NT2/D1 (cell line): Measurements from ENCODE around the gene ALDH1B1.

Source experiments
- DNase-seq: peaks from one replicate; pipeline ENCODE4 v3.0.0-alpha.2; 2011; ENCODE audit warnings: low read depth, low spot score
- H3K27me3 ChIP-seq: 2 replicates; pipeline ENCODE4 v1.6.0; 2011; ENCODE audit warnings: mild to moderate bottlenecking; ENCODE audit not compliant: insufficient read length, insufficient read depth
- H3K36me3 ChIP-seq: 2 replicates; pipeline ENCODE4 v1.6.1; 2011; ENCODE audit warnings: mild to moderate bottlenecking, low read length, mixed read lengths; ENCODE audit not compliant: insufficient read depth, insufficient read length
- H3K4me1 ChIP-seq: 2 replicates; pipeline ENCODE4 v1.5.1; 2011; ENCODE audit not compliant: insufficient read depth, insufficient read length
- H3K4me3 ChIP-seq: 2 replicates; pipeline ENCODE4 v1.5.1; 2011; ENCODE audit warnings: low read depth; ENCODE audit not compliant: insufficient read length
- H3K9ac ChIP-seq: 2 replicates; pipeline ENCODE4 v1.6.0; 2011; ENCODE audit warnings: low read depth; ENCODE audit not compliant: insufficient read length
- H3K9me3 ChIP-seq: 2 replicates; pipeline ENCODE4 v1.5.1; 2011; ENCODE audit warnings: mild to moderate bottlenecking, low read length; ENCODE audit not compliant: insufficient read depth
- SUZ12 ChIP-seq: IDR thresholded peaks from 2 replicates; pipeline ENCODE4 v1.6.1; 2011; ENCODE audit not compliant: insufficient read length, insufficient read depth; ENCODE audit errors: extremely low read depth
- YY1 ChIP-seq: IDR thresholded peaks from 2 replicates; pipeline ENCODE4 v1.6.1; 2011; ENCODE audit not compliant: insufficient read length, insufficient read depth
- ZNF274 ChIP-seq: IDR thresholded peaks from 2 replicates; pipeline ENCODE4 v1.6.1; 2011; ENCODE audit warnings: mild to moderate bottlenecking, low read depth, low read length

The ALDH1B1 gene

GRCh38 chr9:38347946-38348345, 44.6 kb upstream of the ALDH1B1 start:
- no peak overlapping the region for H3K9ac ChIP-seq
- peaks cover 10% of the 10 kb centered on the region for H3K4me1 ChIP-seq
- TF ChIP-seq ZNF274 = no peak
- TF ChIP-seq SUZ12 = no peak
- TF ChIP-seq YY1 = no peak
- H3K27me3 ChIP-seq = no peaks in the 10 kb centered on the region
- no peaks in the 10 kb centered on the region for H3K36me3 ChIP-seq
- no peaks in the 10 kb centered on the region for H3K9me3 ChIP-seq
- DNase-seq = no peak
- H3K4me3 ChIP-seq = no peak overlapping the region

- no peak overlapping the region for H3K4me3 ChIP-seq
- no peaks in the 10 kb centered on the region for H3K36me3 ChIP-seq
- no peak for TF ChIP-seq SUZ12
- TF ChIP-seq YY1 = no peak
- no peak for DNase-seq
- H3K9me3 ChIP-seq = no peaks in the 10 kb centered on the region
- peaks cover 10% of the 10 kb centered on the region for H3K4me1 ChIP-seq
- H3K27me3 ChIP-seq = peaks cover 2% of the 10 kb centered on the region
- H3K9ac ChIP-seq = no peak overlapping the region
Observed at GRCh38 chr9:38350529-38350928, 42.0 kb upstream of the ALDH1B1 start.

DNA sequence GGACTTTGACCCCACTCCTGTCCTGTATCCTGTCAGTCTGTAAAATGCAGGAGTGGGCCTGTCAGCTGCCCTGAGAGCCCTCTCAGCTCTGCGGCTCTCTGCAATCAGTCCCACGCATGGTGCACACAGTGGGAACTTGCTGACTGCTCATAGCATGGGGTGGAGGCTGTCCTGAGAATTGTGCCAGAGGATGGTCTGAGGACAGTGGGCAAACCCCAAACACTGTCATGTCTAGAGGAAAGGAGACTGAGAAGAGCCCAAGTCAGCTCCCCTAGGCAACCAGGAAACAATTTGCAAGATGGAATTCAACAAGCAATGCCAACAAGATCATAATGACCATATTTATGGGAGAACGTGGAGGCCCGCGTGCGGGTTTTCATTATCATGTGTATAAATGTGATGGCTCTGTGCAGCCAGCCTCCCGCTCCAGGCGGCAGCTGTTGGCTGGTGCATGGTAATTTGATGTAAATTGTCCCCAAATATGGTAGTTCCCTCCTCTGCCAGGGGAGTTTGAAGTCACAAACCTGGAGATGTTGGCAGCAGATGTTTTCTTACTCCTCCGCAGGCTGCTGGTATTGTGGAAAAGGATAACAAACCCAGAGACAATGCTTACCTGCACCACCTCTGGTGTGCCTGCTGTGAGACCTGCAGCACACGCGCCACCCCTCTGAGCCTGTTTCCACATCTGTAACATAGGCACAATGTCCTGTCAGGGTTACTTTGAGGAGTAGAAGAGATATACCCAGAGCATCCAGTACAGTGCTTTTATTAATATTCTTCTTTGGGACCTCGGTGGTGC, 39.8 kb upstream of the ALDH1B1 start:
- H3K9me3 ChIP-seq = no peaks in the 10 kb centered on the region
- no peaks in the 10 kb centered on the region for H3K4me1 ChIP-seq
- no peak overlapping the region for H3K4me3 ChIP-seq
- H3K36me3 ChIP-seq = no peaks in the 10 kb centered on the region
- no peak overlapping the region for H3K9ac ChIP-seq
- DNase-seq = no peak
- H3K27me3 ChIP-seq = peaks cover 2% of the 10 kb centered on the region
- TF ChIP-seq YY1 = no peak
- no peak for TF ChIP-seq SUZ12
- no peak for TF ChIP-seq ZNF274

DNA sequence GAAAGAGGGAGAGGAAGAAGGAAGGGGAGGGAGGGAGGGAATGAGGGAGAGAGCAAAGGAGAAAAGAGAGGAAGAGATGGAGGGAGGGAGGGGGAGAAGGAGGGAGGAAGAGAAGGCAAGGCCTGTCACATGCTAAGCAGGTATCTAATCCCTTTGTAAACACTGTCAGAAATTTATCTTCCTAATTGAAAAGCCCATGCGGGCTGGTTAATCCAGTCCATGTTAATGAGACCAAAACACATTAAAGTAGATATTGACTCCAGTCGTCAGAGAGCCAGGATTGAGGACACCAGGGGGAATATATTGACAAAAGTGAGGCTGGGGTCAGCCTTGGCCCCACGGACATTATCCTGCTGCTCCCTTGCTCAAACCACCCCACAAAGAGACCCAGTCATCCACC, 37.4 kb upstream of the ALDH1B1 start:
- no peak overlapping the region for H3K9ac ChIP-seq
- no peak overlapping the region for H3K4me3 ChIP-seq
- peaks cover 2% of the 10 kb centered on the region for H3K27me3 ChIP-seq
- no peak for TF ChIP-seq SUZ12
- TF ChIP-seq YY1 = no peak
- no peak for TF ChIP-seq ZNF274
- H3K9me3 ChIP-seq = no peaks in the 10 kb centered on the region
- H3K36me3 ChIP-seq = no peaks in the 10 kb centered on the region
- DNase-seq = no peak
- H3K4me1 ChIP-seq = peaks cover 2% of the 10 kb centered on the region

DNA sequence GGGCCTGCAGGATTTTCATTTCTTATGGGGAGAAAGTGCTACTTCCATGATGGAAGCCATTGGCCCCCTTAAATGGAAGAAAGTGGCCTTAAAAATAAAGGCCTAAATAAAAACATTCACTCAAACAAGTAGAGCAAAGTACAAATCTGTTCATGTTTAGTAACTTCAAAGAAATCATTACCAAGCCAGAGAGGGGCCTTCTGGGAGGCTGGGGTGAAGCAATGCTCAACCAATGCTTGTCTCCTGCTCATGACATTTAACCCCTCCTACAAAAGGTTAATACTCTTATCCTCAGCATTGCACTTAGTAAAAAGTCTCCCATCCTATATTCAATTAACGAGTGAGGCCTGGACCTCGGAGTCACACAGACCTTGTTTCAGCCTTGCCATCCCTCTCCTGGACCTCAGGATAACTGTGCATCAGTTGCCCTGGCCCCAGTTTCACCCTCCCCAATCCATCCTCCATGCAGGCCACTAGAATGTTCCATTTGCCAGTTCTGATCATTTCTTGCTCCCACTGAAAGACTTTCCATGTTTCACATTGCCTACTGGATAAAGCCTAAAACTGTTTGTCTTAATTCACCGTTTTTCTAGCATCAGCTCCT, 36.9 kb upstream of the ALDH1B1 start:
- Histone ChIP-seq H3K27me3 (peaks cover 4% of the 10 kb centered on the region), H3K9ac (no peak overlapping the region), H3K9me3 (no peaks in the 10 kb centered on the region), H3K4me3 (no peak overlapping the region), H3K36me3 (no peaks in the 10 kb centered on the region), H3K4me1 (peaks cover 2% of the 10 kb centered on the region)
- no peak for DNase-seq
- TF ChIP-seq ZNF274 = no peak
- no peak for TF ChIP-seq YY1
- no peak for TF ChIP-seq SUZ12

GRCh38 chr9:38356851-38357250, 35.7 kb upstream of the ALDH1B1 start:
- TF ChIP-seq SUZ12 = no peak
- no peak for TF ChIP-seq YY1
- no peak for TF ChIP-seq ZNF274
- DNase-seq = no peak
- Histone ChIP-seq H3K9ac (no peak overlapping the region), H3K27me3 (peaks cover 4% of the 10 kb centered on the region), H3K4me3 (no peak overlapping the region), H3K36me3 (no peaks in the 10 kb centered on the region), H3K9me3 (no peaks in the 10 kb centered on the region), H3K4me1 (peaks cover 5% of the 10 kb centered on the region)

DNA sequence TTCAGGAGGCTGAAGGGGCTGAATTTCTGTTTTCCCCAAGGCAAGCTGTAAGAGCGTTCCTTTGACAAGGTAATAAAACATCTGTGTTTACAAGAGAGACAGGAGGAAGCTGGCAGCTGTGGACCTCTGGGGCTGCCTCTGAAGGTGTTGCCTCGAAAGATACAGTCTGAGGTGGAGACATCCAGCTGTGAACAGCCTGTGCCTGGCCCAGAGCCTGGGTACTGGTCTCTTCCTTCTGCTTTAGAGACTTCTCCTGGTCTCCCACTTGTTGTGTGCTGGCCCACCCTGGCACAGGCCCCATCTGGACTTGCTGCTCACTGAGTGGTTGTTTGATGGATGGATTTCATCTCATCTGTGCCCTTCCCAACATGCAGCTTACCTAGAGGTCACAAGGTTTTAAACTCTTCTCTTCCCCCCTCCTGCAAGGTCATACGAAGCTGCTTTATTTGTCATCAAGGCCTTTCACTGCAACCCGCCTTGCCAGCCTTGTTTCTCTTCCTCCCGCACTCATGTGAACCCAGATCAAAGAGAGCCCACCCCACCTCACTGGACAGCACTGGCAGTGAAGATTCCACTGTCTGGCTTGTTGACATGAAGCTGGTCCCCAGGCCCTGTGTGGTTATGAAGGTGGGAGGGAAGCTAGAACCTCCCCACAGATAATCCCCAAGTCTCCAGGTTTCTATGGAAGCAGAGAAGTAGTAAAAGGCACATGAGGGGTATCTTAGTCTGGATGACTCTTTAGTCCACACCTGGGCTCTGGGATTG, 35.0 kb upstream of the ALDH1B1 start:
- TF ChIP-seq YY1 (no peak), ZNF274 (no peak), SUZ12 (no peak)
- no peaks in the 10 kb centered on the region for H3K36me3 ChIP-seq
- DNase-seq = no peak
- H3K4me1 ChIP-seq = peaks cover 7% of the 10 kb centered on the region
- H3K9ac ChIP-seq = no peak overlapping the region
- H3K4me3 ChIP-seq = no peak overlapping the region
- peaks cover 4% of the 10 kb centered on the region for H3K27me3 ChIP-seq
- H3K9me3 ChIP-seq = no peaks in the 10 kb centered on the region
